Esophagus (tissue), 2 donors: ENCODE data around the gene PRDM12. TPM values are rescaled to one million over a fixed set of nuclear protein-coding genes. Genes with fewer than 3 reads are reported as not detected.

ENCODE experiments used
- H3K27ac ChIP-seq, 2 donors: one replicate each; pipeline ENCODE4 v1.5.1; 2013; ENCODE audit warnings: low read depth in 2 of 2, mild to moderate bottlenecking in 2 of 2, inconsistent platforms in 1 of 2, low read length in 1 of 2, moderate library complexity in 1 of 2
- H3K27me3 ChIP-seq, 2 donors: one replicate each; pipeline ENCODE4 v1.6.1; 2013; ENCODE audit warnings: low read length in 2 of 2, control low read depth in 1 of 2, mild to moderate bottlenecking in 1 of 2; ENCODE audit not compliant: insufficient read depth in 2 of 2, control insufficient read depth in 1 of 2
- H3K36me3 ChIP-seq, 2 donors: one replicate each; pipeline ENCODE4 v1.6.1; 2013; ENCODE audit warnings: low read length in 1 of 2; ENCODE audit not compliant: control insufficient read depth in 2 of 2, insufficient read depth in 2 of 2
- H3K4me1 ChIP-seq, 2 donors: one replicate each; pipeline ENCODE4 v1.6.1; 2013; ENCODE audit warnings: low read length in 1 of 2; ENCODE audit not compliant: control insufficient read depth in 2 of 2, insufficient read depth in 2 of 2
- H3K4me3 ChIP-seq, 2 donors: one replicate each; pipeline ENCODE4 v1.5.1; 2013; ENCODE audit warnings: low read length in 2 of 2, mild to moderate bottlenecking in 2 of 2, low read depth in 1 of 2, moderate library complexity in 1 of 2
- H3K9me3 ChIP-seq, 2 donors: one replicate each; pipeline ENCODE4 v1.6.1; 2013; ENCODE audit warnings: mild to moderate bottlenecking in 2 of 2, low read depth in 1 of 2, low read length in 1 of 2, moderate library complexity in 1 of 2; ENCODE audit not compliant: control insufficient read depth in 2 of 2, insufficient read depth in 1 of 2
- WGBS, 2 donors: extraction: QIAGEN DNeasy Blood & Tissue Kit; methylation state at CpG; one replicate each; pipeline ENCODE4 v1.1.7; 2013; 5-methylcytosine and 5-hydroxymethylcytosine counted together
- polyA plus RNA-seq, 2 donors: library from polyadenylated mRNA; stranded (reverse); fragments of 200-250 nt; gene quantifications; one replicate each; pipeline ENCODE4 v1.2.3, GENCODE V29; 2013
- donor health status: healthy with polysubstance abuse.
- donor health status: Bipolar disorder and iron deficiency.

The PRDM12 gene
- polyA plus RNA-seq, 2 donors = 0.04 TPM; not detected in 1

GRCh38 chr9:130654879-130655278 is 9.5 kb upstream of the PRDM12 start:
- Histone ChIP-seq H3K9me3 (peaks cover 0 to 12% of the 10 kb centered on the region in 2 donors), H3K27me3 (peaks cover 0 to 28% of the 10 kb centered on the region in 2 donors), H3K27ac (no peak overlapping the region), H3K4me1 (peaks cover 0 to under 1% of the 10 kb centered on the region in 2 donors), H3K4me3 (no peak overlapping the region), H3K36me3 (no peaks in the 10 kb centered on the region)
- WGBS, 2 donors = 78 to 81% methylated on average over 6 of the region's 6 CpGs

GRCh38 chr9:130658893-130659698 is 5.3 kb upstream of the PRDM12 start:
- H3K4me3 ChIP-seq = no peak overlapping the region

GRCh38 chr9:130659699-130660248 is 4.6 kb upstream of the PRDM12 start:
- no peak overlapping the region for H3K4me3 ChIP-seq
- no peaks in the 10 kb centered on the region for H3K36me3 ChIP-seq
- H3K27ac ChIP-seq = no peak overlapping the region
- H3K27me3 ChIP-seq = peaks cover 8 to 70% of the 10 kb centered on the region in 2 donors
- H3K4me1 ChIP-seq = peaks cover 20 to 29% of the 10 kb centered on the region in 2 donors
- WGBS, 2 donors = 3 to 6% methylated on average over 47 to 58 of the region's 58 CpGs
- H3K9me3 ChIP-seq = peaks cover 0 to 12% of the 10 kb centered on the region in 2 donors

More at GRCh38 chr9:130658893-130659698, 5.3 kb upstream of the PRDM12 start:
- 21% methylated on average over 40 to 52 of the region's 52 CpGs for WGBS, 2 donors
- Histone ChIP-seq H3K9me3 (peaks cover 0 to 12% of the 10 kb centered on the region in 2 donors), H3K36me3 (no peaks in the 10 kb centered on the region), H3K27ac (no peak overlapping the region), H3K27me3 (peaks cover 8 to 64% of the 10 kb centered on the region in 2 donors), H3K4me1 (peaks cover 16 to 24% of the 10 kb centered on the region in 2 donors)

- Histone ChIP-seq H3K27ac (no peak overlapping the region), H3K4me1 (peaks cover 20 to 31% of the 10 kb centered on the region in 2 donors), H3K36me3 (no peaks in the 10 kb centered on the region), H3K9me3 (peaks cover 0 to 12% of the 10 kb centered on the region in 2 donors), H3K4me3 (peak overlapping the region in 1 of 2 donors; percentile 39), H3K27me3 (peaks cover 8 to 73% of the 10 kb centered on the region in 2 donors)
- WGBS, 2 donors = 2 to 3% methylated on average over 33 of the region's 33 CpGs
Measured at GRCh38 chr9:130660326-130660682, 4.1 kb upstream of the PRDM12 start.

GRCh38 chr9:130660683-130661450 is 3.5 kb upstream of the PRDM12 start:
- Histone ChIP-seq H3K36me3 (no peaks in the 10 kb centered on the region), H3K27me3 (peaks cover 8 to 77% of the 10 kb centered on the region in 2 donors), H3K4me3 (peak overlapping the region; percentile 24 to 39), H3K27ac (no peak overlapping the region), H3K4me1 (peaks cover 23 to 33% of the 10 kb centered on the region in 2 donors), H3K9me3 (peaks cover 0 to 12% of the 10 kb centered on the region in 2 donors)
- 1 to 2% methylated on average over 66 to 82 of the region's 82 CpGs for WGBS, 2 donors

GRCh38 chr9:130661451-130662098 is 2.8 kb upstream of the PRDM12 start:
- peaks cover 8 to 82% of the 10 kb centered on the region in 2 donors for H3K27me3 ChIP-seq
- peak overlapping the region in 1 of 2 donors; percentile 39 for H3K4me3 ChIP-seq
- no peak overlapping the region for H3K27ac ChIP-seq
- WGBS, 2 donors = 2 to 4% methylated on average over 40 to 47 of the region's 47 CpGs
- H3K4me1 ChIP-seq = peaks cover 25 to 33% of the 10 kb centered on the region in 2 donors
- H3K36me3 ChIP-seq = no peaks in the 10 kb centered on the region
- peaks cover 0 to 7% of the 10 kb centered on the region in 2 donors for H3K9me3 ChIP-seq

- H3K27ac ChIP-seq = no peak overlapping the region
- no peaks in the 10 kb centered on the region for H3K36me3 ChIP-seq
- peaks cover 8 to 82% of the 10 kb centered on the region in 2 donors for H3K27me3 ChIP-seq
- WGBS, 2 donors = 7 to 8% methylated on average over 48 to 49 of the region's 49 CpGs
- no peak overlapping the region for H3K4me3 ChIP-seq
- peaks cover 25 to 33% of the 10 kb centered on the region in 2 donors for H3K4me1 ChIP-seq
- peaks cover 0 to 7% of the 10 kb centered on the region in 2 donors for H3K9me3 ChIP-seq
Measured at GRCh38 chr9:130662099-130662969, 2.1 kb upstream of the PRDM12 start.

- Histone ChIP-seq H3K4me3 (no peak overlapping the region), H3K27ac (no peak overlapping the region), H3K36me3 (no peaks in the 10 kb centered on the region), H3K9me3 (peaks cover 0 to 7% of the 10 kb centered on the region in 2 donors), H3K27me3 (peaks cover 8 to 85% of the 10 kb centered on the region in 2 donors), H3K4me1 (peaks cover 25 to 33% of the 10 kb centered on the region in 2 donors)
- WGBS, 2 donors = 5% methylated on average over 15 of the region's 15 CpGs
Measured at GRCh38 chr9:130662970-130663257, 1.5 kb upstream of the PRDM12 start.
